HG03280 (cell line): ENCODE results near the gene MT1M.

Source experiments
- ATAC-seq: cut with Tn5 transposase; IDR thresholded peaks from one replicate; pipeline ENCODE4 v1.9.1; 2021; ENCODE audit warnings: mild to moderate bottlenecking, moderate library complexity; ENCODE audit not compliant: unreplicated experiment

The MT1M gene

DNA sequence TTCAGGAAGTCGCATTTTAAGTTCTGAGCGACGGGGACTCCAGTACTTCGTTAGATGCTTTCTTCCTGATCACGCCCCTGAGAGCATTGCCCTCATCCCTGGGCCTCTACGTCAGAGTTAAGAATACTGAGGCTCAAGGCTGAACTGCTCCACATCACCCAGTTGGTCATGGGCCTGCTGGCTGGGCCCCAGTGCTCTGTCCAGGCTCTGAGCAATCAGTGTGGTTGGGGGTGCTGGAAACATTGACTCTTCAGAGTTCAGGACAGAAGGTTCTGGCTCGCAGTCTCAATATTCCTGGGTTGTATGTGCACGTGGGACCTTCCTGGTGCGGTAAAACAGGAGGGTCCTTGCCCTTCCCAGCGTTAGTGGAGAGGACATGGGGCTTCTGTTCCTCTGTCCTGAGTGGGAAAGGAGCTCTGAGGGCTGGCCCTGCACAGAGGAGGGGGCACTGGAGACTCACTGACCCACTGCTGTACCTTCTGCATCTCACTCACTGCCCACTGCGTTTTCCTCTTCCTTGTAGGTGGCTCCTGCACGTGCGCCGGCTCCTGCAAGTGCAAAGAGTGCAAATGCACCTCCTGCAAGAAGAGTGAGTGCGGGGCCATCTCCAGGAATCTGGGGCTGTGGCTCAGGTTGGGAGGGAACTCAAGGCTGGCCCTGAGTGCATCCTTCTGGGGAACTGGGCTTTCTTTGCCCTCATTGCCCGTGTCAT, 6.4 kb upstream of the MT1M start:
- no peak for ATAC-seq

DNA sequence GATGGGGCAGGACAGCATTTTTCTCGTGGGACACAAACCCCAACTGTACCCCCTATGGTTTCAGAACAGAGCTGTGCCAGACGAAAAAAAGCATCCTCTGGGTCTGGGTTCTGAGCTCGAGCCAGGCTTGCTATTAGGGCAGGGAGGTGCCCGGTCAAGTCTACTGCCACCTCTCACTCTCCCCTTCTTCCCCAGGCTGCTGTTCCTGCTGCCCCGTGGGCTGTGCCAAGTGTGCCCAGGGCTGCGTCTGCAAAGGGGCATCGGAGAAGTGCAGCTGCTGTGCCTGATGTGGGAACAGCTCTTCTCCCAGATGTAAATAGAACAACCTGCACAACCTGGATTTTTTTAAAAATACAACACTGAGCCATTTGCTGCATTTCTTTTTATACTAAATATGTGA, 5.8 kb upstream of the MT1M start:
- ATAC-seq = no peak

DNA sequence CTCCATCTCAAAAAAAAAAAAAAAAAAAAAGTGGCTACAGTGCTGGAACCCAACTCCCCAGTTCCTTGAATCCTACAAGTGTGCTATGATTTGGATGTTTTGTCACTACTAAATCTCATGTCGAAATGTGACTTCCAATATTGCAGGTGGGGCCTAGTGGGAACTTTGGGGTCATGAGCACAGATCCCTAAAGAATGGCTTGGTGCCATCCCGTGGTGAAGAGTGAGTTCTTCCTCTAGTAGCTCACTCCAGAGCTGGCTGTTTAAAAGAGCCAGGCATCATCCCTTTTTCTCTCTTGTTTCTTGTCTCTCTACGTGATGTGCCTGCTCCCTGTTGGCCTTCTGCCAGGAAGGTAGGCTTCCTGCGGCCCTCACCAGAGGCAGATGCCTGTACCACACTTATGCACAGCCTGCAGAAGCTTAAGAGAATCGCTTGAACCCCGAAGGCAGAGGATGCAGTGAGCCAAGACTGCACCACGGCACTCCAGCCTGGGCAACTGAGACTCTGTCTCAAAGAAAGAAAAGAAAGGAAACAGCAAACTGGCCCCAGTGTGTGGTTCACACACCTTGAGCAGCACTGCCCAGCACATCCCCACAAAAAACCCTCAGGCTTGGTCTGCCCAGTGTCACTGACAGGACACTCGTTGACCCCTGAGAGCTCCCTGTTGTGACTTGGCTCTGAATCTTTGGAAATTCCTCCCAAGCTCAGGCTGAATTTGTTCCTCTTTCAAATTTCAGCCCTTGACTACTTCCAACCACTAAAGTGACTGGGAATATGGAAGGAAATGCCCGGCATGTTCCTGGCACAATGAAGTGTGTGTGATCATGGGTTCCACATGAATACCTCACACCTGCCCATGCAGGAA, 3.7 kb upstream of the MT1M start:
- ATAC-seq = no peak

DNA sequence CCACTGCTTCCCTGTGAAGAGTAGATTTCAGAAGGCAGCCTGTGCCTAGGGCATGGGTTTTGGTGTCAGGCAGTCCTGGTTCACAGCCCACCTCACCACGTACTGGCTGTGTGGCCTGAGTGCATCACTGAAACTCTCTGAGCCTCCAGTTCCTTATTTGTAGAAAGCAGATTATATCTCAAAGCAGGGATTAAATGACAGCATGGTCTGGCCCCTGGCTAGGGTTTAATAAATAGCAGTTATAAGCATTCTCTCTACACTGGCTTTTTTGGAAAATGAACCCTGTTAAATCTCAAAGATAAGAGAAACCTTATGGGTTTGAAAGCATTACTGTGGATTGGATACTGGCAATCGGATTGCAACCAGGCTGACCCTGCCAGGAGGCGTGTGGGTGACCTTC, 2.9 kb upstream of the MT1M start:
- no peak for ATAC-seq

DNA sequence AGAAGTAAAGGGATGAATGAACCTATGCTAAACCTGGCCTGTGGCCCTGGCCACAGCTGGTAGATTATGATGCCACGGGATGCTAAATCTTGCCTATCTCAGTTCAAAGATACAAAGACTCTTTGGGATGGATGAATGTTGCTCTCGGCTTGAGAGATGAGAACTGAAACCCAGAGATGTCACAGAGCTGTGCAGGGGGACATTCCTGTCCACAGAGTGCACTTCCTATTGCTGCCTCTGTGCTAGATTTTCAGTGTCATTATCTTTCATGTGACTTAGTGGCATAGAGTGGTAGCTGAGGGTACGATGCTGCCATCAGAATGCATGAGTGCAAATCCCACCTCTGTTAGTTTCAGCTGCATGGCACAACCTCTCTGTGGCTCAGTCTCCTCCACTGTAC, 2.3 kb upstream of the MT1M start:
- ATAC-seq = peak; percentile 53

DNA sequence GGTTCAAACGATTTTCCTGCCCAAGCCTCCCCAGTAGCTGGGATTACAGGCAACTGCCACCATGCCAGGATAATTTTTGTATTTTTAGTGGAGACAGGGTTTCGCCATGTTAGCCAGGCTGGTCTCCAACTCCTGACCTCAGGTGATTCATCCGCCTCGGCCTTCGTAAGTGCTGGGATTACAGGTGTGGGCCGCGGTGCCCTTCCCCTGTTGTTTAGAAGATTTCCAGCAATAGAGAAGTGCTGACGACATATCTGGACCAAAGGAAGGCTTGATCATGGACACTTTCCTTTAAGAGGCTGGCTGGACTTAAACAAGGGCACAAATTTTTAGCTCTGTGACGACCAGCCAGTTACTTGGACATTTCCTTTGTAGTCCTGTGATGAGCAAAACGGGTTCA, 1.3 kb upstream of the MT1M start:
- no peak for ATAC-seq

DNA sequence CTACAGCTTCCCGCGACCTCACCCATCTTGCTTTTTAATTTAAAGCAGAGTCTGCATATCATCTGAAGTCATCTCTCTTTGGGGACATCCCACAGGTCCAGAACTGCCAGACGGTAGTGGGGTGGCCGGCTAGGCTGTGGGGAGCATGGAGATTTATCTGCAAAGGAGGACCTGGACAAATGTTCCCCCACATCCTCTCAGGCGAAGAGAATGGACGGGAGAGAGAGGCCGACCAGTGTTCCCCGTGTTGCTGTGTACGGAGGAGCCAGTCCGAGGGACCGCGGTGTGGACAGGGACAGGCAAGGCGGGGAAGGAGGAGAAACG, 665 bp upstream of the MT1M start:
- no peak for ATAC-seq

DNA sequence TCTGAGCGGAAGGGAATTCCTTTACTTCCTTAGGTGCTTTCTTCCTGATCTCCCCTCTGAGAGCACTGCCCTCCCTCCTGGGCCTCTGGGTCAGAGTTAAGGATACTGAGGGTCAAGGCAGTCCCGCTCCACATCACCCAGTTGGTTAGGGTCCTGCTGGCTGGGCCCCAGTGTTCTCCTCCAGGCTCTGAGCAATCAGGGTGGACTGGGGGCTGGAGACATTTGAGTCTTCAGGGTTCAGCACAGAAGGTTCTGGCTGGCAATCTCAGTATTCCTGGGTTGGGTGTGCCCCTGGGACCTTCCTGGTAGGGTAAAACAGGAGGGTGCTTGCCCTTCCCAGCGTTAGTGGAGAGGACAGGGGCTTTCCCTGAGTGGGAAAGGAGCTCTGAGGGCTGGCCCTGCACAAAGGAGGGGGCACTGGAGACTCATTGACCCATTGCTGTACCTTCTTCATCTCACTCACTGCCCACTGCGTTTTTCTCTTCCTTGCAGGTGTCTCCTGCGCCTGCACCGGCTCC, 448 bp downstream of the MT1M start:
- no peak for ATAC-seq

DNA sequence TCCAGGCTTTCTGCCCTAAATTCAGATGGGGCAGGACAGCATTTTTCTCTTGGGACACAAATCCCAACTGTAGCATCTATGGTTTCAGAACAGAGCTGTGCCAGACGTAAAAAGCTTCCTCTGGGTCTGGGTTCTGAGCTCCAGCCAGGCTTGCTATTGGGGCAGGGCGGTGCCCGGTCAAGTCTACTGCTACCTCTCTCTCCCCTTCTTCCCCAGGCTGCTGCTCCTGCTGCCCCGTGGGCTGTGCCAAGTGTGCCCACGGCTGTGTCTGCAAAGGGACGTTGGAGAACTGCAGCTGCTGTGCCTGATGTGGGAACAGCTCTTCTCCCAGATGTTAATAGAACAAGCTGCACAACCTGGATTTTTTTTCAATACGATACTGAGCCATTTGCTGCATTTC, 1.1 kb downstream of the MT1M start:
- no peak for ATAC-seq

DNA sequence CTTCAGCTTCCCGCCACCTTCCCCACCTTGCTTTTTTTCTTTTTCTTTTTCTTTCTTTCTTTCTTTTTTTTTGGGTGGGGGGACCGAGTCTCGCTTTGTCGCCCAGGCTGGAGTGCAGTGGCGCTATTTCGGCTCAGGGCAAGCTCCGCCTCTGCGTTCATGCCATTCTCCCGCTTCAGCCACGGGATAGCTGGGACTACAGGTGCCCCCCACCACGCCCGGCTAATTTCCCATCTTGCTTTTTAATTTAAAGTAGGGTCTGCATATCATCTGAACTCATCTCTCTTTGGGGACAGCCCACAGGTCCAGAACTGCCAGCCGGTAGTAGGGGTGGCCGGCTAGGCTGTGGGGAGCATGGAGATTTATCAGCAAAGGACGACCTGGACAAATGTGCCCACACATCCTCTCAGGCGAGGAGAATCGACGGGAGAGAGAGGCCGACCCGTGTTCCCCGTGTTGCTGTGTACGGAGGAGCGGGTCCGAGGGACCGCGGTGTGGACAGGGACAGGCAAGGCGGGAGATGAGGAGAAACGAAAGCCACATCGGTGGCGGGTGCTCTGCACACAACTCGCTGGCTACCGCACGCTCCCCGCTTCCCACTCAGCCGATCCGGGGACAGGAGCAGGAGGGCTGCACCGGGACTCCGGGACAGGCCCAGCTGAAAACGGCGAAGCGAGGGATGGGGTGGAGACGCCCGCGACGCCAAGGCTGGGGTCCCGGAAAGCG, 2.4 kb downstream of the MT1M start:
- ATAC-seq = no peak

DNA sequence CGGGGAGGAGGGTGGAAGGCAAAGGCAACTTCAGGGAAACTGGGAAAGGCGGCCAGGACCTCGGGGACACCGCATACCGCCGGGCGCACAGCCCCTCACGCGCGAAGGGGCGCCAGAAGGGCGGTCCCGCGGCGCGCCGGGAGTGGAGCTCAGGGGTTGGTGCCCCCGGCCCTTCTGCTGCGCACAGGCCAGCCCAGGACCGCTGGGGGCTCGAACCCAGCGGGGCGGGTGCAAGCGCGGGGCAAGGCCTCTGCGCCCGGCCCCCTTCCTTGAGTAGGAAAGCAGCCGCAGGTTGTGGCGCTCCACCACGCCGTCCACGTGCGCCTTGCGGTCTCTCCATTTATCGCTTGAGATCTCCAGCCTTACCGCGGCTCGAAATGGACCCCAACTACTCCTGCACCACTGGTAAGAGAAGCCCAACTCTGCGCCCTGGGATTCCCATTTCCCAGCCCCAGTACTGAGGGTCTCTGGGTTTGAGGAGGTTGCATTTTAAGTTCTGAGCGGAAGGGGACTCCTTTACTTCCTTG, 3.0 kb downstream of the MT1M start:
- no peak for ATAC-seq

DNA sequence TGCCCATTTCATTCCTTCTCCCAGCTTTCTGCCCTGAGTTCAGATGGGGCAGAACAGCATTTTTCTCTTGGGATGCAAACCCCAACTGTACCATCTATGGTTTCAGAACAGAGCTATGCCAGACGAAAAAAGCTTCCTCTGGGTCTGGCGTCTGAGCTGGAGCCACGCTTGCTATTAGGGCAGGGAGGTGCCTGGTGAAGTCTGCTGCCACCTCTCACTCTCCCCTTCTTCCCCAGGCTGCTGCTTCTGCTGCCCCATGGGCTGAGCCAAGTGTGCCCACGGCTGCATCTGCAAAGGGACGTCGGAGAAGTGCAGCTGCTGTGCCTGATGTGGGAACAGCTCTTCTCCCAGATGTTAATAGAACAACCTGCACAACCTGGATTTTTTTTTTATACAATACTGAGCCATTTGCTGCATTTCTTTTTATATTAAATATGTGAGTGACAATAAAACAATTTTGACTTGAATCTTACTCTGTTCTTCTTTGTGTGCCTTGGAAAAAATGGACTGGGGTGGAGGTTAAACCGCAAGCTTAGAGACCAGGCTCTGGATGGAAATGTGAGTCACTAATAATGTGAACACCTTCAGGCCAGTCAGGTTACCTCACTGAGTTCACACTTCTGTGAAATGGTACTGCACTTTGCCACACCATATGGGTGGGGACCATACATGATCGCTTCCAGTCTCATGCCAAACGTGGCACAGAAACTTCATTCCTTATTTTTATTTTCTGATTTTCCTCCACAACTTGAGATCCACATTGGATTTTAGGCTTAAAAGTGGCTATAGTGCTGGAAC, 4.4 kb downstream of the MT1M start:
- ATAC-seq = no peak

DNA sequence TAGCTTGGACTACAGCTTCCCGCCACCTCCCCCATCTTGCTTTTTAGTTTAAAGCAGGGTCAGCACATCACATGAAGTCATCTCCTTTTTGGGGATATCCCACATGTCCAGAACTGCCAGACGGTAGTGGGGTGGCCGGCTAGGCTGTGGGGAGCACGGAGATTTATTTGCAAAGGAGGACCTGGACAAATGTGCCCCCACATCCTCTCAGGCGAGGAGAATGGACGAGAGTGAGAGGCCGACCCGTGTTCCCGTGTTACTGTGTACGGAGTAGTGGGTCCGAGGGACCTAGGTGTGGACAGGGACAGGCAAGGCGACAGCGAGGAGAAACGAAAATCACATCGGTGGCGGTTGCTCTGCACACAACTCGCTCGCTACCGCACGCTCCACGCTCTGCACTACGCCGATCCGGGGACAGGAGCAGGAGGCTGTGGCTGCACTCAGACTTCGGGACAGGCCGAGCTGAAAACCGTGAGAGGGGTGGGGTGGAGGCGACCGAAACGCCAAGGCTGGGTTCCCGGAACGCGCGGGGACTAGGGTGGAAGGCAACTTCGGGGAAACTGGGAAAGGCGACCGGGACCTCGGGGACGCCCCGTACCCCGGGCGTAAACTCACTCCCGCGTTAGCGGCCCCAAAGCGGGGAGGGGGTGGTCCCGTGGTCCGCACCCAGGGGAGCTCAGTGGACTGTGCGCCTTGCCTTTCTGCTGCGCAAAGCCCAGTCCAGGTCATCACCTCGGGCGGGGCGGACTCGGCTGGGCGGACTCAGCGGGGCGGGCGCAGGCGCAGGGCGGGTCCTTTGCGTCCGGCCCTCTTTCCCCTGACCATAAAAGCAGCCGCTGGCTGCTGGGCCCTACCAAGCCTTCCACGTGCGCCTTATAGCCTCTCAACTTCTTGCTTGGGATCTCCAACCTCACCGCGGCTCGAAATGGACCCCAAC, 5.6 kb downstream of the MT1M start, which contains the start of gene MT1A:
MT1A (plus strand) TSS at position 853 of the 937 bp plus-strand sequence; CDS start at position 926, 73 bp downstream.
- no peak for ATAC-seq

DNA sequence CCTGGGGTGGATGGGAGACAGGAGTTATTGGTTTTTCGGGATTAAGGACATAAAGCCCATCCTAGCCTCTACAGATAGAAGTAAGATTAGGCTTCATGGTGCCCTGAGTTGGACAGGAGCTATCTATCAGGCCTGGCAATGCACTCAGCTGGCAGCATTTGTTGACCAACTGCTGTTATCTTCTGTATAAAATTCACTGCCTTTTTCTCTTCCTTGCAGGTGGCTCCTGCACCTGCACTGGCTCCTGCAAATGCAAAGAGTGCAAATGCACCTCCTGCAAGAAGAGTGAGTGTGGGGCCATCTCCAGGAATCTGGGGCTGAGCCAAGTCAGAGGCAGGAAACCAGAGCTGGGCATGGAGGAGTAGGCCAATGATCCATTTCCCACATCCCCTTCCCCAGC, 6.6 kb downstream of the MT1M start:
- ATAC-seq = no peak

DNA sequence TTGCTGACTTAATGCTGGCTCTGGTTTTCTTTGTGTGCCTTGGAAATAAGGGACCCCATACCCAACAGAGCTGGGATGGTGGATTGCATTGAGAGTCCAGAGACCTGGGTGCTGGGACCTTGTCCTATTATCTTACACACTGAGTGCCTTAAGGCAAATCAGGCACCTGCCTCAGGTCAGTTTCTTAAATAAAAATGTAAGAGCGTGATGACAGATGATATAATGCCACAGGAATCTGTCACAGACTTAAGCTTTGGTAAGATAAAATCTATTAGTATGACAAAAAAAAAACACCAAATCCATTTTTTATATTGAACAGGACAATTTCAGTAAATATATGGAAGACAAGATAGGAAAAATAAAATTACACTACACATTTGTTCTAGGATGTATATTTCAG, 7.6 kb downstream of the MT1M start:
- ATAC-seq = no peak

DNA sequence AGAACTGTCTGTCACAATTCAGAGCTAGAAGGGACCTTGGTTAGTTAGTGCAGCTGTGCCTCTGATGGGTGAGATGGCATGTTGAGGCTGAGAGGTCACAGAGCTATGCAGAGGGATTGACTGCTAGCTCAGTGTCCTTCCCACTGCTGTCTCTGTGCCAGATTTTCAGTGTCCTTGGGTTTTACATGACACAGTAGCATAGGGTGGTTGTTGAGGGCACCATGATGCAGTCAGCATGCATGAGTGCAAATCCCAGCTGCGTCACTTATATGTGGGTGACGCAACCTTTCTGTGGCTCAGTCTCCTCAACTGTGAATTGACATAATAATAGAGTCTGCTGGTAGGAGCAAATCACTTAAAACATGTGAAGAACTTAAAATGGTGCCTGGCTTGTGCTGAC, 8.7 kb downstream of the MT1M start:
- no peak for ATAC-seq

DNA sequence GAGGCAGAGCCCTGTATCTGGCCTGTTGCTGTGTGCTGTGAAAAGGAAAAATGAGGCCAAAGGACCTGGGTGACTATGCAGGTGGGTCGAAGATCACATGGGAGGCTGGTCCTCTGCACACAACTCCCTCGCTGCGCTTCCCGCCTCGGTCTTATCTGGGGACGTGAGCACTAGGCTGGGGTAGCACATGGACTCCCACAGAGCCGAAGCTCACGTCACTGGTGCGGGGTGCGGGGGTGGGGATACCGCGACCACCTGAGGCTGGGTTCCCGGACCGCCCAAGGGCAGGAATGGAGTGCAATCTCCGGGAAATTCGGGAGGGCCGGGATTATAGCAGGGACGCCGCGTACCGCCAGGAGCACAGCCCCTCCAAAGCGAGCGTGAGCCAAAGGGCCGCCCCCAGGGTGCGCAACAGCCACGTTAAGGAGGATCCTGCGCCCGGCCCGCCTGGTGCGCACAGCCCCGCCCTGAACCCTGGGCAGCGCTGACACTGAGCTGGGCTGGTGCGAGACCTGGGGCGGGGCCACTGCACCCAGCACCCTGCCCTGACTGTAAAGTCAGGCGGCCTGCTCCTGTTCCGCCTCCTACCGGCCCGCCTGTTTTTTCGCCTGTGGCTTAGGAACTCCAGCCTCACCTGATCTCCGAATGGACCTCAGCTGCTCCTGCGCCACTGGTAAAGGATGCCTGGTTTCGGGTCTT, 10.8 kb downstream of the MT1M start:
- no peak for ATAC-seq

DNA sequence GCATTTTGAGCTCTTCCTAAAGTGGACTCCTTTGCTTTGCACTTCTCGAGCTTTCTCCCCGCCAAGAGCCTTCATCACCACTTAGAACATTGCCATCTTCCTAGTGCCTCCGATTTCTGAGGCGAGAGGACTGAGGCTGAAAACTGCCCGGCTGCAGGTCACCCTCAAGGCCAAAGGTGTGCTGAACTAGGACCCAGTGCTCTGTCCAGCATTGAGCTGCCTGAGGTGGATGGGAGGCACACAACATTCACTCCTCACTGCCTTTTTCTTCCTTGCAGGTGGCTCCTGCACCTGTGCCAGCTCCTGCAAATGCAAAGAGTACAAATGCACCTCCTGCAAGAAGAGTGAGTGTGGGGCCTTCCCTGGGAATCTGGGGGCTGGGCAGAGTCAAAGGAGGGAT, 11.4 kb downstream of the MT1M start:
- ATAC-seq = no peak

DNA sequence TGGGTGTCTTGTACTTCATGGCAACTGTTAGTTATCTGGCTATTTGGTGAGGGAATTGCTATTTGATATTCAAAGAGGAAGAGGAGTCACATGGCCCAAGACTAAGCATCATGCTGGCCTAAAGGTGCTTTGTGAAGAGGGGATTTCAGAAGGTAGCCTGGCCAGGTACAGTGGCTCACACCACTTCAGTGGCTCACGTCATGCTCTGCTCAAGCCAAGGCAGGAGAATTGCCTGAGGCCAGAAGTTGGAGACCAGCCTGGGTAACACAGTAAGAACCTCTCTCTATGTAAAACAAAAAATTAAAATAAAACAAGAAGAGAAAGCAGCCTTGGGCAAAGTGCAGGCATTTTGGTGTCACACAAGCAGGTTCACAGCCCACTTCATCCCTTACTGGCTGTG, 12.9 kb downstream of the MT1M start:
- ATAC-seq = no peak
